Activated T-cell treated with anti-CD3 and anti-CD28 coated beads for 48 hours (primary cell): ENCODE measurements around the gene CIDEA.

Source experiments
- DNase-seq: peaks from one replicate; pipeline ENCODE4 v3.0.0-alpha.2; 2020; ENCODE audit warnings: low read depth

Gene CIDEA

GRCh38 chr18:12301263-12302005, 47.3 kb downstream of the CIDEA start:
- DNase-seq = no peak

GRCh38 chr18:12302391-12303147, 48.4 kb downstream of the CIDEA start:
- no peak for DNase-seq

GRCh38 chr18:12304351-12305210, 50.4 kb downstream of the CIDEA start:
- no peak for DNase-seq

GRCh38 chr18:12305211-12305610, 51.0 kb downstream of the CIDEA start:
- DNase-seq = no peak

GRCh38 chr18:12305930-12306629, 51.9 kb downstream of the CIDEA start:
- DNase-seq = no peak

- DNase-seq = no peak
Observed at GRCh38 chr18:12306752-12307700, 52.9 kb downstream of the CIDEA start.

- DNase-seq = peak; percentile 50
Observed at GRCh38 chr18:12307701-12308385, 53.7 kb downstream of the CIDEA start, which contains the start of gene TUBB6. TSS of gene TUBB6 (plus strand) at chr18:12308241. CDS start at chr18:12308293, 52 bp downstream.

- DNase-seq = peak; percentile 33
Observed at GRCh38 chr18:12308386-12309100, 54.4 kb downstream of the CIDEA start.

GRCh38 chr18:12309683-12310198, 55.6 kb downstream of the CIDEA start:
- DNase-seq = no peak

GRCh38 chr18:12310762-12311161, 56.6 kb downstream of the CIDEA start:
- no peak for DNase-seq

- DNase-seq = no peak
Observed at GRCh38 chr18:12312976-12313375, 58.8 kb downstream of the CIDEA start.

GRCh38 chr18:12313530-12314245, 59.5 kb downstream of the CIDEA start:
- no peak for DNase-seq

GRCh38 chr18:12314591-12315305, 60.6 kb downstream of the CIDEA start:
- DNase-seq = no peak

GRCh38 chr18:12315490-12315889, 61.3 kb downstream of the CIDEA start:
- DNase-seq = no peak

GRCh38 chr18:12315911-12316310, 61.8 kb downstream of the CIDEA start:
- no peak for DNase-seq

- DNase-seq = no peak
Observed at GRCh38 chr18:12317664-12318333, 63.6 kb downstream of the CIDEA start.

GRCh38 chr18:12318334-12318697, 64.2 kb downstream of the CIDEA start:
- no peak for DNase-seq
